Fibroblast of skin of scalp (primary cell): Measurements from ENCODE around the gene LLCFC1. TPM values are rescaled to one million over a fixed set of nuclear protein-coding genes. Genes with fewer than 3 reads are reported as not detected.

Source experiments
- DNase-seq: peaks from one replicate; pipeline ENCODE4 v3.0.0-alpha.2; 2013
- polyA plus RNA-seq, 2 experiments: library from polyadenylated mRNA; unstranded; fragments of 120-200 nt; gene quantifications; one replicate each; pipeline ENCODE4 v1.2.1, GENCODE V29; 2013; ENCODE audit not compliant: insufficient read length in 2 of 2

LLCFC1 gene
- polyA plus RNA-seq (2013, experiment 1 of 2; ENCODE audit: insufficient read length) = not detected
- polyA plus RNA-seq (2013, experiment 2 of 2; ENCODE audit: insufficient read length) = not detected

DNA sequence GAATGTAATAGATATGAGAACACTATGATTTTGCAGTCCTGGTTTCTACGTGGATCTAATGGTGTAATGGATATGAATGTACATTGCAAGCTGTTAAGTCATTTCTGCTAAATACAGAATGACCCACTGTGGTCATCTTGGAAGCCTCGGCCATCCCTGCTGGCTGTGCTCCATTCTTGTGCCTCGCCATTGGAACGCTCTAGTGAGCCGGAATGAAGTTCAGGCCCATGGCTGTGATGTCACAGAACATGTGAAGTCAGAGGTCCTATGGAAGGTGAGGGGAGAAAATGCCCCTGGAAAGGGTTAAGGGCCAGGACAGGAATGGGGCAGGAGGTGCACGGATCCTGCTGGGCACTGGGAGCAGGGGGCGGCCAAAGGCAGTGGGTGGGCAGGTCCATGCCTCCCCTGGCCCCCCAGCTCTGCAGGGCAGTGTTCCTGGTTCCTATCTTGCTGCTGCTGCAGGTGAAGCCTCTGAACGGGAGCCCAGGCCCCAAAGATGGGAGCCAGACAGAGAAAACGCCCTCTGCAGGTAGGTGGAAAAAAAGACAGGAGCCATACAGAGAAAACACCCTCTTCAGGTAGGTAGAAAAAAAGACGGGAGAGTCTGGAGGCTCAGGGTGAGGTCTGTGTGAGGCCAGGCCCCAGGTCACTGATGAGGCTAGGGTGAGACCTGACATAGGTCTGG lies at the start of gene LLCFC1:
LLCFC1 (plus strand) TSS at position 259 of the 685 bp plus-strand sequence; CDS start at position 397, 138 bp downstream.
- DNase-seq = no peak

DNA sequence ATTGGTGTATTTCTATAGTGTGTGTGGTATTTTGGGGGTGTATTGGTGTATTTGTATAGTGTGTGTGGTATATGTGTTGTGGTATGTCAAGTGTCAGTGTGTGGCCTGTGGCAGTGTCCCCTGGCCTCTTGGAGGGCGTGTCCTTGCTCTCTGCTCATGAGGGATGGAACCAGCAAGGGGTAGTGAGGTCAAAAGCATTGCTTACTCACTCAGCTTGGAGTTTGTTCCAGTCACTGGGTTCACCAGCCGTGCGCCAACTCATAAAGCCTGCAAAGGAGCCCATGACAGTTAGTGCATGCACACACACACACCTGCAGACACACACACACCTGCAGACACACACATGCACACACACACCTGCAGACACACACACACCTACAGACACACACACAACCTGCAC lies 49.5 kb upstream of the LLCFC1 start:
- no peak for DNase-seq

DNA sequence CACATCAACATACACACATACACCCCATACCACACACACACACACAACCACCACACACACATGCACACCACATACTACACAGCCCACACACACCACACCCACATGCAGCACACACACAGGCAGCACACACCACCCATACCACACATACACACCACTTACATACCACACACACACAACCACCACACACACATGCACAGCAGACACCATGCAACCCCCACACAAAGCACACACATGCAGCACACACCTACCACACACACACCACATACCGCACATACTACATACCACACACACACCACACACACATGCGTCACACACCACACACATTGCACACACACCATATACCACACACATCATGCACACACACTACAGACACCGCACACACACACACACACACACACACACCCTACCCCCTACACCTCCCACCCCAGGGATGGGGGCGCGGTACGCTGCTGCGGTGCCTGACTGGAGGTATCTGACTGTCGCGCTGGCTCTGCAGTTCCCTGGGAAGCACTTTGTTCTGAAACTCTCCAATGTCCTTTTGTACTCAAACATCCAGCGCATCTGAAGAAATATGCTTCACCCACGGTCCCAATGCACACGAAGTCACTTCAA lies 48.3 kb upstream of the LLCFC1 start:
- DNase-seq = no peak

DNA sequence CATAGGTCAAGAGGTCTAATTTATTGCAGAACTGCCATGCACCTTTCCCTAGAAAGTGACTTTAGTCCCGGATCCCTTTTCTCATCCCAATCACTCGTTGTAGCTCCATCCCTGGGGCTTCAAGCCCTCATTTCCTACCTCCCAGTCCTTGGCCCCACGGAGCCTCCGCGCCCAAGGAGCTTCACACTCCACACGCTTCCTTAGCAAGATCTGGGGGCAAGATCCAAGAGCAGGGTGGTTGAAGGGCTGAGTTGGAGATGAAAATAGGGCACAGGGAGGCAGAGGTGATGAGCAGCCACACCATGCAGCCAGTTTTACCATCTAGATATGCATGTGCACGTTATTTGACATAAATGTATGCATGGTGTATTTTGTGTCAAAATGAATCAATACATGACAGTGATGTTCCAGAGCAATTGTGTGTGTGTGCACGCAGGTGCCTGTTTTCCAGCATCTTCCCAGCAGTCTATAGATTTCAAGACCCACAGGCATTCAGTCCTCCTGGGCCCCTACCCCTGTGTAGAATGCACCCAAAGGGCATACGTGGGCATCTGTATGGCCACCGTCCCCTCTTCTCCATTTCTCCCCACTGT lies 47.7 kb upstream of the LLCFC1 start:
- no peak for DNase-seq

DNA sequence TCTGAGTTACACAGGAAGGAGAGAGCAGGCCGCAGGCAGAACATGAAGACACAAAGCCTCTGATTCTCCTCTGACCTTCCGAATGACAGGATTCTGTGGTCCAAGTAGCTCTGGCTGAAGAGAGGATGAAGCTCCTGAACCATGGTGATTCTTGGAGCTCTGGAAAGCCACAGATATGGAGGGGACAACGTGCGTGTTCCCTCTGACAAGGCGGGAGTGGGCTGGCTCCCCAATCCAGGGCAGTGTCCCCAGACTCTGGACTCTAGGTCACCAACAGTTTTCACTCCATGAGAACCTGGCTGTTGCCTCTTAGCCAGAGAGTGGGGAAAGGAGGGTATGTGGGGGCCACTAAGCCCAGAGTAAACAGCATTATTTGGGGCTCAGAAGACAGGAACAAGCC lies 46.3 kb upstream of the LLCFC1 start:
- no peak for DNase-seq

DNA sequence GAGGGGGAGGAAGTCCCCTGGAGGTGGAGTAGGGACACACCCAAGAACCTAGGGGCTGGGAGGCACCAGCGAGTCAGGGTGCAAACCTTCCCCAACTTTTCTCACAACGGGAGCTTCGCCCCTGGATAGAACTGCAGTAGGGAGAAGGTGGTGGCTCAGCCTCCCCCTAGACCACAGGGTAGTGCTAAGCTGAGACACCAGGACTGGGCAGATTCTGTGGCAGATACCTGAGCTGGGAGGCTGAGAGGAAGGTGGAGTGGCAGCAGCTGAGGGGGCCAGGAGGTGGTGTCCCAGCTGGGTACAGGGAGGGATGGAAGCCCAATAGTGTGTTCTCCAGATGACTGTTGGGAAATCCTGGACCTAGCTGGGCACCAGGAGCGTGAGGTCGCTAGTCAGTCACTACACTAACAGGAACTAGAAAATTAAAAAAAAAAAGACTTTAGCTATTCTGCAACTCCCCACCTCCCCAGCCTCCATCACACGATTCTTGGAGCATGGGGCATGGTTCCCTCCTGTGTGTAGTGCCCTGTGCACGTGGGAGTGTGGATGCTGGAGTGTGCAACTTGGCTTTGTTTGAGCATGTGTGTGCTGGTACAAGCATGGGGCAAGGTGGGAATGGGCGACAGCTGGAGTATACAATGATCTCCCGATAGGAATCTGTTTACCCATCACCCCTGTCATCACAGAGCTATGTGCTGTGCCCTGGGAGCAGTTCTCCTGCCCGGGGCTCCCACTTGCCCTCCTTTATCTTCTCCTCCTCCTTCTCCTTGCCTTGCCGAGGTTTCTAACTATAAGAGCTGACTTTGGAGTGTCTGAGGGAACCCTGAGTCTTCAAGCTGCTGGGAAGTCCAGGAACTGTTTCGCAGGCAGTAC lies 44.9 kb upstream of the LLCFC1 start:
- DNase-seq = no peak

DNA sequence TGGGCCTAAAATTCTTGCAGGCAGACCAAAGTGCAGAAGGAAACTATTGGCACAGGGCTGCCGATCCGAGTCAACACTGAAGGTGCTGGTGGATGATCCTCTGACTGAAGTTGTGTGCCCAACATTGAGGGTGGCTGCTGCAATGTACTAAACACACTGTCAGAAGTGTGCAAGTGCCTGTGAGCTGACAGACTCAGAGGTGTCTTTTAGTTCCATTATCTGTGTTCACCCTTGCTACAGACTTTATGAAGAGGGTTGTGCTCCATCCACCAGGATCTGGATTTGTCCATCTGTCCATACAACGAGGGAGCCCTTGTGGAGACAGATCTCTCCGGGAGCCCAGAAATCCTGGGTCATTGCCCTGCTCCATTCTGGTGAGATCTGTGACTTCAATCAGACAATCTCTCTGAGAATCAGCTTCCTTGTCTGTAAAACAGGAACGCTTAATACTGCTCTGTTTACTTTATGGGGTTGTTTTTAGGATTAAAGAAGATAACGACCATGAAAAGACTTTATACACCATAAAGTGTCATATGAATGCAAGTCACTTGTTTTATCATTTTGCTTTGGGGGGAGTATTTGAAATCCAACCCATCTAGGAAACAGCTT lies 44.2 kb upstream of the LLCFC1 start:
- no peak for DNase-seq

DNA sequence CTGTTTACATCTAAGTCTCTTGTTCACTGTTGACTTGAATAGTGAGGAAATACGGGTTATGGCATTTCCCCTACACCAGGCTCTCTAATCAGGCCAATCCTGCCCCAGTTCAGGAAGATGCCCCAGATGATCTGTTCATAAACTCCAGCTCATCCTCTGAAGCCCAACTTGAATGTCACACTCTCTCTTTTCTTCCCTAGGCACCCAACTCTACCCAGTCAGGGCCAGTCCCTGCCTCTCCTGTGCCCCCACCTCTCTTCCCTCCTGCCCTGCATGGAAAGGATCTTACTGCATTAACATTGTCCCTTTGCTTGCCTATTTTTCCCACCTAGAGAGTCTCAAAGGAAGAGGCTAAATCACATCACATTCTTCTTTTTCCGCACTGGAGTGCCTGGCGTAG lies 43.1 kb upstream of the LLCFC1 start:
- no peak for DNase-seq

DNA sequence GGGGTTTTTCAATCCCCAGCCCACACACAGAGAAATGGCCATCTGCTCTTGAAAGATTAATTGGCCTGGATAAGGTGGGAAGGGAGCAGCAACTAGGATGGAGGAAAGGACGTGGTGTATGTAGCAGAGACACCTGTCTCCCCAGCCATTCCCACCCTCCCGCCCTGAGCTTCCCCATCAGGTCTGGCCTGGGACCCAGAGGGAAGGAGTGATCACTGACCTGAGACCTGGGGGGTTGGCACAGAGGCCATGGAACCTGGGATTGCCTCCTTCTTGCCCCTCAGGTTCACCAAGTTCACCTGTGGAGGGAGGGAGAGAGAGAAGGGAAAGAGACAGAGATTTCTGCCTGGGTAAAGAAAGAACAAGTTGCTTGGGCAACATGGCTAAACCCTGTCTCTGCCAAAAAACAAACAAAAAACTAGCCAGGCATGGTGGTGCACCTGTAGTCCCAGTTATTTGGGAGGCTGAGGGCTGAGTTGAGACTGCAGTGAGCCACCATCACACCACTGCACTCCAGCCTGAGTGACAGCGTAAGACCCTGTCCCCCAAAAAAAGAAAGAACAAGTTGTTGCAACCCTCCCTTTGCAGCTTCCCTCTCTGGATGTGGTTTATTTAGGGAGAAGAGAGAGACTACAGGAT lies 42.4 kb upstream of the LLCFC1 start:
- no peak for DNase-seq

DNA sequence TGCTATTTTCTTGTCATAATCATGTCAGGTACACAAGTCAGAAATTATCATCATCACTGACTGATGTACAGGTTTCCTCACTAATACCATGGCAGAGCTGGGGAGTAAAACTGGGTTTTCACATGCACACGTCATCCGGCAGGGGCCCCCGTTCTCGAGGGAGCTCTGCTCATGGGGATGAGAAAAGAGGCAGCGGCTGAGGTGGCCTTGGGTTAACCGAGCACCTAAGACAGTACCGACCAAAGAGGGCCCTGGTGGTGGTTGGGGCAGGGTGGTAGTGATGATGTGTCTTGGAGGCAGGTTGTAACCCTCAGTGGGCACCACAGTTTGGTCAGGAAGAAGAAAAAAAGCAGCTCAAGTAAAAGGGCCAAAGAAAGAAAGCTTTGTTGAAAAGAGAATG lies 41.6 kb upstream of the LLCFC1 start:
- DNase-seq = no peak

DNA sequence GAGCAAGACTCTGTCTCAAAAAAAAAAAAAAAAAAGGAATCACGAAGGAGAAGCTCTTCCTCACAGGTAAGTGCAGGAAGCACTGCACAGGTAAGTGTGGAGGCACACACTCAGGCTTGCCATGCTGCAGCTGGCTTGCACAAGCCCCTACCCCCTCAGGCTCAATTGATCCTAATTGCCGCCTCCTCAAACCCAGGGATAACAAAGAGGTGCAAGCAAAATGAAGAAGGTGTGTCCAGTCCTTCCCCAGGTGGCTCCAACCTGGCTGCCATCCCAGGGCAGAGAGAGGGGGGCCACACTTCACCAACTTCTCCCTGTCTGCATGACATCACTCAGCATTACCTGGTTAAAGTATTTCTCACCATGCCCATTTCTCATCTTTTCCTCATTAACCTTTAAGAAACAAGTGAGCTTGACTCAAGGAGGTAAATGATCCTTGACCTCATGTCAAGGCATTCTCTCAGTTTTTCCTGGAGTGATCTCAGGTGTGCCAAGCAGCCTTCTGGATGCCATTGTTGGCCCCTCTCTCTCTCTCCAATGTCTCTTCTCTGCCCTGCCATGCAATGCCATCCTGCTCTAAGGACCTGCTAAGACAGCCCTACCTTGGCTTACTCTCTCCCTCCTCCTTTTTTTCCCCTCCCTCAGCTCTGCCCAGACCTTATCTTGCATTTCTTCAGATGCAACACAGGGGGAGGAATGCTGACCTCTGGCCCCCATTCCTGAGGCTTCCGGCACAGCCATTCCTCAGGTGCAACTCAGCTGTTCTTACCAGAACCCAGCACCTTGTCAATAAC lies 40.7 kb upstream of the LLCFC1 start:
- DNase-seq = no peak

DNA sequence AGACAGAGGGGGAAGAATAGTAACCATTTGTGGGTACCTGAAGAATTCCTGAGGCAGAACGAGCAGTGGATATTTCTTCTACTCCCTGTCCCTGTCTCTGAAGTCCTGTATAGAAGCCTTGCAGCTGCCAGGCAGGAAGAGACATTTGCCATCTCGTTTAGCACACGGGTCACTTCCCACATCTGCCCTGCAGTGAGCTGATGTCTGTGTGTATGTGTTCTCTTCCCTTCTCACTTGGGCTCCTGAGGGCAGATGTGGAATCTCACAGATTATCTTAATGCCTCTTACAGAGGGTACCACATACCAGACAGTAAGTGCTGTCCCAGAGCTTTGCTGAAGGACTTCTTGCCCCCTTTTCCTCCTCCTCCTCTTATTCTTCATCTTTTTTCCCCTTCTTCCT lies 39.6 kb upstream of the LLCFC1 start:
- DNase-seq = no peak

DNA sequence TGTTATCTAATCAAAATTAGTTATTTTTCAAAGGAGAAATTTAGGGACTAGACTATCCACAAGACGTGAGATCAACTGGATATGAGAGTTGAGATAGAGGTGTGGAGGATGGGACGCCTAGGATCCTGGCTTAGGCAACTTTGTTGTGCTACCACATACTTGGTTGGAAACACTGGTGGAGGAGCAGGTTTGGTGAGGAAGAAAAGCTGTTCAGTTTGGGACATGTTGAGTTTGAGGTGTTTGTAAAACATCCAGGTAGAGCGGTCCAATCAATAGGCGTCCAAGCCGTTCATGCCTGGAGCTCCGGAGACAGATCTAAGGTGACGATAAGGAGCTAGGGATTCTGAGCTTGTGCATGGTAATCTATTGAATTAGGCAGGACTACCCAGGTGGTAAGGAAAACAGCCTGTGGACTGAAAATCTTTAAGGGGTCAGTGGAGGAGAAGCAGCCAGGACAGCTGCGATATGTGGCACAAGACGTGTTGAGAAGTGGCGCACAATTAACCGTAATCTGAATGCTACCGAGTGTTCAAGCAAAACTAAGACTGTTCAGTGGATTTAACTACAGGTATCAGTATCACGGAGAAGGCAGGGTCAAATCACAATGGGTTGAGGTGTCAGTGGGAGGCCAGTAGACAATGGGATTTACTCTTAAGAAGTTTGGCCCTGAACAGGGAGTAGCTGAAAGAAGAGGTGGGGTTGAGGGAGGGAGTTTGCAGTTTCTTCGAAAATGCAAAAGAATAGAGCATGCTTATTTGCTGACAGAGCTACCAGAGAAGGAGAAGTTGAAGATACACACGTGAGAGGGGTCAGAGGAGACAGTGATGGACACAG lies 37.6 kb upstream of the LLCFC1 start:
- no peak for DNase-seq

DNA sequence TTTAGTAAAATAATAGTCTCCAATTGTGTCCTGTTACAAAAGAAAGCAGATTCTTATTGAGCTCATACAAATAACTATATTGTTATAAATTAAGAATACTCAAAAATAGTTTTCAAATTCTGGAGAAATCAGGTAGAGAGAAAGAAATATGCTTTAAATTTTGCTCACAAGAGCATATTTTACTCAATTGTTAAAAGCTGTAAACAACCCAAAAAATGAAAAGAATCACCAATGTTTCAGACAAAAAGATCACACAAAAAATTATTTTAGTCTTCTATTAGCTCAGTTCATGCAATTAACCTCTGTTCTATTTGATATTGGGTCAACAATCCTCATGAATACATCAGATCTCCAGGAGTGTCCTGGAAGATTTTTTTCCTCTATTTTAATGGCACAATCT lies 35.2 kb upstream of the LLCFC1 start:
- no peak for DNase-seq

DNA sequence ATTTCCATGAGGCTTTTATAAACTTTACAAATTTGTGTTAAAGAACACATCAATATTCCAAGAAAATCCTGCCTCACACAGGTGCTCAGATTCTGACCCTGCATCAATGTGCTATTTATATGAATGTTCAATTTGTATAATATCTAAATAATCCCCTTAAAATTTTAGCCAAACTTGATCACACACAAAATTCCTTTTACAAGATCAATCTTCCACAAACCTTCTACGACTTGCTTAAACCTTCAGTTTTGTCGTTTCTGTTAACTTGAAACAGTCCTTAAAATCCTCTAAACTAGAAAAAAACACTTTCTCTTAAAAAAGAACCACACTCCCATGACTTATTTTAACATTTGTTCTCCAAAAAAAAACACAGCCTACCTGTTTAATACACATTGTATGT lies 33.5 kb upstream of the LLCFC1 start:
- no peak for DNase-seq

DNA sequence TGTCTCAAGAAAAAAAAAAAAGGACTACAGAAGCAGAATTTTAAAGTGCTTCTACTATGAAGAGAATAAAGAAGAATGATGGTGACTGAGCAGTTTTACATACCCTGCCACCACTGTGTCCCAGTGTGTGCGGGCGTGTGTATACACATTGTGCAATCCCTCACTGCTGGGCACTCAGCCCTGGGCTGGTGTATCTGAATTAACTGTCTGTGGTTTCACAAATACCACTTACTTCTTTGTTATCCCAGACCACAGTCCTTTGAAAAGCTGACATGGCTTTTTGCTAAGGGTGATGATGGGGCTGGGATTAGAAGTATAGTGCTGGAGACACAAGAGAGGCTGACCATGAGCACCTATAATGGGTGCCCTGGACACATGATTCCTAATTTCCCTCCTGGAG lies 32.6 kb upstream of the LLCFC1 start:
- DNase-seq = no peak

DNA sequence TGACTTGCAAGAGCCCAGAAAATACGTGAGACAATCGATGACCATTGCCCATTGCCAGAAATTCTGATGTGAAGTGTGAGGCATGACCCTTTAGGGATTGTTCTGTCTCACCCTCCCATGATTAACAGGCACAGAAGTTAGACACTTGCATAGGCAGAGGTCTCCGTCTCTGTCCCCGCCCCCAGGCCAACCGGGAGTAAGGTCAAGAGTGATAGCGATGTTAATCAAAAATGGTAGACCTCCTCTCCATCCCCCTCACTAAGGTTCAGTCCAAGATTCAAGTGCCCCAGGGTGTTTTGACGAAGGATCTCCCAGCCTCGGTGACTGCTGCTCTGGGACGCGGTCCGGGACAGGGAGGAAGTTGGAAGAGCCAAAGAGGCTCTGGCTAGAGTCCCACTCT lies 31.0 kb upstream of the LLCFC1 start:
- DNase-seq = no peak

DNA sequence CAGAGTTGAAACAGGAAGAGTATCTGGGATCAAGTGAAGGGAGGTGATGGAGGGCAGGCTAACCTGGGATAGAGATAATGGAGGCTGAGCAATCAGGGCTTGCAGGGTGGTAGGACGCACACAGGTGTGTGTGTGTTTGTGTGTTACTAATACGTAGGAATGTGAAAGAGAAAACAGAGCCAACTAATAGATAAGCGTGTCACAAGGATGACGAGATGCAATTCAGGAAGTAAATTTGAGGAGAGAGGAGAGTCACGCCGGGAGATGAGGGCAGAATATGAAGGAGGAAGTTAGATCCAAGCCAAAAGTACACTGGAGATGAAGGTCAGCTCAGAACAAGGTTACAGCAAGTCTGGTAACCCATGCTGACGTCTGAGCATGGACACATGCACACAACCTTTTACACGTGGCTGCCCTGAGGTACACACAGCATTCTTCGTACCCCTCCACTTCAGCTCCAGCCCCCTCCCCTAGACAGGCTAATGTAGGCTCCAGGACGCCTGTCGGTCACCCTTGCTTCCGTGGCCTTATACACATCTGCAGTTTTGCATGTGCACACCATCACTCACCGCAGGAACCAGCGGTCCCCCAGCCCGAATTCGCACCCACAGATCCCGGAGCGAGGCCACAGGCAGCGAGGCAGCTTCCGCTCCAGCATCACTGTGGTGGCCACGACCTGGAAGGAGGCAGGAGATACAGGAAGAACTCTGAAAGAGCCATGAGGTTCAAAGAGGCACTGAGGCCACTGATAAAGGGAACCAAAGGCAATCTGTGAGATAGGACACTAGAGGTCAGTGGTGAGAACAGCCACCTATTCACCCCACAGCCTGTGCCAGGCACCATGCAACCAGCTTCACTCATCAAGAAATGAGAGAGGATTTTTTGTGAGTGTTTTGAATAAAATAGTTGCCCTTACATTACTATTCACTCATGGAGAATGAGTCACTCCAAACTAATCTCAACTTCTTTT lies 30.1 kb upstream of the LLCFC1 start:
- DNase-seq = no peak

DNA sequence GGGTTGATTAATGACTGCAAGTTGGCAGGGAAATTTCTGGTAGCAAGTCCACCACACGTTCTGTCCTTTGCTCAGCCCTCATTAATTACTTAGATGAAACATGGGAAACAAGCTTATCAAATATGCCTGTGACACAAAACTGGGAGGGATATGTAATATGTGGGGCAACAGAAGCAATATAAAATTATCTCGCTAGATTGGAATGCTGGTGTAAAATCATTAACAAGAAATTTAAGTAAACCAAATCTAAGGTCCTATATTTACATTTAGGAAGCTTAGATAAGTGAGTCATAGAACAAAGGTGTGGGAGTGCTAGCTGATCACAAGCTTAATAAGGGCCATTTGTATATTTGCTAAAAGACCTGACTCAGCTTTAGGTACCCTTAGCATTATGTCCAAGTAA lies 29.3 kb upstream of the LLCFC1 start:
- DNase-seq = no peak
